GM12874 (cell line): ENCODE results near the gene RNLS.

Experiments used
- CTCF ChIP-seq: IDR thresholded peaks from 2 replicates; pipeline ENCODE4 v1.5.1; 2011; ENCODE audit warnings: low read depth, mild to moderate bottlenecking, control low read depth, low read length, moderate library complexity; ENCODE audit not compliant: insufficient read depth

The RNLS gene

GRCh38 chr10:88322324-88323063 lies 260.6 kb downstream of the RNLS start:
- TF ChIP-seq CTCF: no peak

- no peak for TF ChIP-seq CTCF
Measured at GRCh38 chr10:88319960-88320517, 263.1 kb downstream of the RNLS start.

GRCh38 chr10:88318803-88319202 lies 264.3 kb downstream of the RNLS start:
- peak; percentile 55 for TF ChIP-seq CTCF

DNA sequence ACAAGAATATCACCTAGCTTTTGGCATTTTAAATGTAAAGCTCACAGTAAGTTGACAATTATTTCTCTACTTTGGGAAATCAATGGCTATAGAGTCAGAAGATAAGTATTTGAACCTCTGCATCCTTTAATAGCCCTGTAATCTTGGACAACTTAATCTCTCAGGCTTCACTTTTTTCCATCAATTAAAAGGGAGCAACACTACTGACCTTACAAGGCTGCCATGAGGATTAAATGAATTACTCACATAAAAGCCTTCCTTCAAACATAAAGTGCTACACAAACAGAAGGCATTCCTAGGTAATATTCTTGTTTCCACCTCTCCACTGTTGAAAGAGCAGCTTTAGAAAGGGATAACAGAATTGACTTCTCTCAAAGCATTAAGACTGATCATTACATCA lies 266.0 kb downstream of the RNLS start:
- TF ChIP-seq CTCF: no peak

DNA sequence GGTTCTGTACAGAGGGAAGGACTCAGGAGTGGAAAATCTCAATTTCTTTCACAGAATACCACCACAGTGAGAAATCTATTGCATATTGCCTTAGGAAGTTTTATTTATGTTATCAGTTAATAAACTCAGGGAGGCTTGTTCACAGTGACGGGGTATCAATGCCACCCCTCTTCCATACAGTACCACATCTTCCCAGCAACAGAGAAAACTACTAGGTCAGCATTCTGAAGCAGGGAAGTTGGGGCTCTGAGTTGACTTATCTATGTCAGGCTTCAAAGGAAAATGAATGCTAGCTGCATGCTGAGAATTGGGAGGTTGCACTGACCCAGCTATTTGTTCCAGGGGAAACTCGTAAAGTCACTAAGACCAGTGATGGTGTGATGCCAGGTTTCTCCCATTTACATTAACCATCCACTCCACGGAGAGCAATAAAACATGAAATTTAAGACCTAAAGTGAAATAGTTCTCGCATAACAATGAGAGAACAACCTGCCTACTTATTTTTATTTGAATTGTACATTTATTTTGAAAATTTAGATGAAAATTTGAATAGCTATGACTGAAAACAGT lies 266.7 kb downstream of the RNLS start:
- TF ChIP-seq CTCF: no peak

- no peak for TF ChIP-seq CTCF
Measured at GRCh38 chr10:88315755-88316154, 267.4 kb downstream of the RNLS start.

DNA sequence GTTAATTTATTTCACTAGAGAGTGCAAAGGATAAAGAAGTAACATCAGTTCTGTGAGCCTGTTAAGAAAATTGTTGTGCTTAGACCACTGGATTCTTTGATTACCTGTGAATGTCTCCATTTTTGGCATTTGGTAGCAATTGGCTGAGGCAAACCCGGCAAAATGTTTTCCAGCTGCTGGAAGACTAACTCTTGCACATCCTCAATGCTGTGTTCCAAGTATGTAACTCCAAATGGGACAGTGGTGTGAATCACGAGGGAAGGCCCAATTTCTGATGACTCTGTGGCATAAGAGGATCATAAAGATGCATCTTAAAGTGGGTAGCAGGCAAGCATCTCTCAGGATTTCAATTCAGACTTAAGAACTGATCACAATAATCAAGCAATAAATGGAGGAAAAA lies 268.8 kb downstream of the RNLS start:
- TF ChIP-seq CTCF: no peak
